ENCODE results near the gene FYTTD1.

GRCh38 chr3:197784019-197784585 is 34.4 kb downstream of the FYTTD1 start:
- TF ChIP-seq ZFX (IDR thresholded peaks at IDR 0.05): no peak
- no peak for TF ChIP-seq CTCF (conservative IDR thresholded peaks at IDR 0.05)

Data from C4-2B (cell line).